Activated gamma-delta T cell treated with Interleukin-2 at 50 U/mL for 16 hours (primary cell): ENCODE data around the gene SNX21.
A peak's percentile ranks its signal among the peaks of the same experiment; 100 is the strongest.
"Not testable (repeated sequence)": the region's sequence is repeated elsewhere in the genome, so short reads cannot be mapped to it uniquely, and the experiment has no call there.

ENCODE experiments used
- DNase-seq: peaks from one replicate; pipeline ENCODE4 v3.0.0-alpha.2; 2020

Gene SNX21

DNA sequence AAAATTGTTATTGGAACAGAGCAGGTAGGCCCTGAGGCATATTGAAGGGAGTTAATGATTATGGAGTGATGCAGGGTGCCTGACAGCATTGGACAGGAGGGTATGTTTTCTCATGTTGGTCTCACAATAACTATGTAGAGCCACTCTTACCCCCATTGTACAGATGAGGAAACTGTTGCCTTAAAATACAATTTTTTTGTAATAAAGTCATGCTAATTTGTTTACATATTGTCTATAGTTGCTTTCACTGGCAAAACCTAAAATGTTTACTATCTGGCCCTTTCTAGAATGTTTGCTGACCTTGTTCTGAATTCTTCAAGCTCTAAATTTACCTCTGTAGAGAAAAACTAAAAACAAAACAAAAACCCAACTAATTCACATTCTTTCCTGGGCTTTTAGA, 17.9 kb downstream of the SNX21 start:
- DNase-seq: no peak

- DNase-seq: no peak
Observed at GRCh38 chr20:45852326-45852725, 18.7 kb downstream of the SNX21 start.

DNA sequence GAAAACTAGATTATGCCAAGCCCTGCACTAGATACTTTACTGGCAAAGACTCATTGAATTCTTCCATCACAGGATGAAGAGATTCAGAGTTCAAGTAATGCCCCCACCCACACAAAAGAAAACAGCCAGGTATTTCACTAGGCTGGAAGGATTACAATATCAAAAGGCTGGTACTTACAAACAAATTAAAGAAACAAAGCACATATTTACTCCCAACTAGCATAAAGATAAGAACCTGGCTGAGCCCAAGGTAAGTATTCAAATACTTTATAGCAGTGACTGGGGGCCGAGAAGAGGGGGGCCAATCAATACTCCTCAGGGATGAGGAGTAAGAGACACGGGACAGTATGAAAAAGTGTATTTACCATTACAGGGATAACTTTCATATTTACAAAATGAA, 19.9 kb downstream of the SNX21 start:
- DNase-seq: no peak

- peak; percentile 95 for DNase-seq
Observed at GRCh38 chr20:45857114-45857881, 23.7 kb downstream of the SNX21 start, which contains the start of the genes ACOT8 and ZSWIM3. Gene ACOT8 (minus strand): TSS chr20:45857392. CDS start chr20:45857315, 77 bp downstream. Gene ZSWIM3 (plus strand): TSS chr20:45857614. CDS start chr20:45857826, 212 bp downstream.

GRCh38 chr20:45857882-45858216, 24.2 kb downstream of the SNX21 start:
- no peak for DNase-seq

GRCh38 chr20:45859916-45860315, 26.3 kb downstream of the SNX21 start:
- DNase-seq: no peak

DNA sequence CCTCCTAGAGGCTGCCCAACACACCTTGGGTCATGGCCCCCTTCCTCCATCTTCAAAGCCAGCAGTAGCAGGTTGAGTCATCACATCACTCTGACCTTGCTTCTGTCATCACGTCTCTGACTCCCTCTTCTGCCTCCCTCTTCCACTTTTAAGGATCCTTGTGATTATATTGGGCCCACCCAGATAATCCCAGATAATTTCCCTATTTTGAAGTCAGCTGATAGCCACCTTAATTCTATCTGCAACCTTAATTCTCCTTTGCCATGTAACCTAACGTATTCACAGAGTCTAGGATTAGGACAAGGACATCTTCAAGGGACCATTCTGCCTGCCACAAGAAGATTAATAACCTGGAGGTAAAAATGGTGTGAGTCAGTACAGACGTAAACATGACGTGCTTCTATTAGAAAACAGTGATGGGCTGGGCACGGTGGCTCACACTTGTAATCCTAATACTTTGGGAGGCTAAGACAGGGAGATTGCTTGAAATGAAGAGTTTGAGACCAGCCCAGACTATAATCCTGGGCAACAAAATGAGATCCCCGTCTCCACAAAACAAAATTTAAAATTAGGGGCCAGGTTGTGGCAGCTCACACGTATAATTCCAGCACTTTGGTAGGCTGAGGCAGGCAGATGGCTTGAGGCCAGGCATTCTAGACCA, 27.1 kb downstream of the SNX21 start:
- no peak for DNase-seq

DNA sequence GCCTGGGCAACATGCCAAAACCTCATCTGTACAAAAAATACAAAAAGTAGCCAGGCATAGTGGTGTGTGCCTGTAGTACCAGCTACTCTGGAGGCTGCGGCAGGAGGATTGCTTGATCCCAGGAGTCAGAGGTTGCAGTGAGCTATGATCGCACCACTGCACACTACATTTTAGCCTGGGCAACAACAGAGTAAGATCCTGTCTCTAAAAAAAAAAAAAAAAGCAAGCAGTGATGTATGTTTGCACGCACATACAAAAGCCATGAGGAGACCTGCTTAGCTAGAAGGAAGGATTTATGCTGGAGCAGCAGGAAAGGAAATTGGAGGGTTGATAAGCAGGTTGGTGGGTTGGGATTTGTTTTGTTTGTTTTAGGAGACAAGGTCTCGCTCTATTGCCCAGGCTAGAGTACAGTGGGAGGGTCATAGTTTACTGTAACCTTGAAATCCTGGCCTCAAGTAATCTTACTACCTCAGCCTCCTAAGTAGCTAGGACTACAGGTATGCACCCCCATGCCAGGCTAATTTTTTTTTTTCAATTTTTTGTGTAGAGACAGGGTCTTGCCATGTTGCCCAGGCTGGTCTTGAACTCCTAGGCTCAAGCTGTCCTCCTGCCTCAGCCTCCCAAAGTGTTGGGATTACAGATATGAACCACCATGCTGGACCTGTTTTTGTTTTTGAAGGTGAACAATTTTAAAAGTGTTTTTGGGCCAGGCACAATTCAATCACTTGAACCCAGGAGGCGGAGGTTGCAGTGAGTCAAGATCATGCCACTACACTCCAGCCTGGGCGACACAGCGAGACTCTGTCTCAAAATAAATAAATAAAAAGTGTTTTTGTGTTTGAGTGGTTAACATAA, 27.8 kb downstream of the SNX21 start:
- no peak for DNase-seq

GRCh38 chr20:45863543-45864470, 30.2 kb downstream of the SNX21 start:
- no peak for DNase-seq

- DNase-seq: no peak
Observed at GRCh38 chr20:45866454-45866853, 32.9 kb downstream of the SNX21 start.

GRCh38 chr20:45867136-45867818, 33.7 kb downstream of the SNX21 start:
- no peak for DNase-seq

GRCh38 chr20:45867819-45868176, 34.2 kb downstream of the SNX21 start:
- no peak for DNase-seq

DNA sequence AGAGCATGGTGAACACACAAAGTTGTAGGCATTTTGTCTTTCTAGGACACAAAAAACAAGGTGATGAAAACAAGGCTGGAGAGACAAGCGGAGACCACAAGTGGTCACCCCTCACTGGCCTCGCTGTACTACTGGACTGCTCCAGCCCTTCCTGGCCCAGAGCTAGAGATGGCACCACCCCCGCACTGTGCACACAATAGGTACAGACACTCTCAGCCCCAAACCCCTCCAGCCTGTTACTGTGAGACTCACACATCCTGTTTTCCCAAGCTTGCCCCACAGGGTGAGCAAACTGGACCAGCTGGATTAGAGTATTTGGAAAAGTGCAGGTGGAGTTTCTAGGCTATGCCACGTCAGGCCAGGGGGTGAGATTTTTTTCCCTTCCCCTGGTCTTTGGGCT, 39.0 kb downstream of the SNX21 start:
- DNase-seq: no peak

GRCh38 chr20:45873409-45874103, 40.0 kb downstream of the SNX21 start:
- no peak for DNase-seq

GRCh38 chr20:45874104-45874481, 40.5 kb downstream of the SNX21 start:
- DNase-seq: not testable (repeated sequence)

DNA sequence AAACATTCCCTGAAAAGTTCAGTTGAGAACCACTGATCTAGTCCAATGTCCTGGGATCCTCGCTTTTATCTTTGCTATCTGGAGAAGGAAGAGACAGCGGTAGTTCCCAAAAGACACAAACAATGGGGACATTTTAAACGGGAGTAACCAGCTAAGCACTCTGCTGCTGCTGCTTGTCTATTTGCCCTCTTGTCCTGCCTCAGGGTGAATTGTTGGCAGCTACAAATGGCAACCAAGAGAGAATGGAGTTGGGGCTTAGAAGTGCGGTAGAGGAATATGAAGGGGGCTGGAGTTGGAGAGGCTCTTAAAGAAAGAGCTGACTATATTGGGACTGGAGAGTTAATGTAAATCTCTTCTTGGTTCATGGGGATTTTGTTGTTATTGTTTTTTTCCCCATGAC, 41.0 kb downstream of the SNX21 start:
- DNase-seq: no peak

- DNase-seq: no peak
Observed at GRCh38 chr20:45878076-45878761, 44.6 kb downstream of the SNX21 start.

DNA sequence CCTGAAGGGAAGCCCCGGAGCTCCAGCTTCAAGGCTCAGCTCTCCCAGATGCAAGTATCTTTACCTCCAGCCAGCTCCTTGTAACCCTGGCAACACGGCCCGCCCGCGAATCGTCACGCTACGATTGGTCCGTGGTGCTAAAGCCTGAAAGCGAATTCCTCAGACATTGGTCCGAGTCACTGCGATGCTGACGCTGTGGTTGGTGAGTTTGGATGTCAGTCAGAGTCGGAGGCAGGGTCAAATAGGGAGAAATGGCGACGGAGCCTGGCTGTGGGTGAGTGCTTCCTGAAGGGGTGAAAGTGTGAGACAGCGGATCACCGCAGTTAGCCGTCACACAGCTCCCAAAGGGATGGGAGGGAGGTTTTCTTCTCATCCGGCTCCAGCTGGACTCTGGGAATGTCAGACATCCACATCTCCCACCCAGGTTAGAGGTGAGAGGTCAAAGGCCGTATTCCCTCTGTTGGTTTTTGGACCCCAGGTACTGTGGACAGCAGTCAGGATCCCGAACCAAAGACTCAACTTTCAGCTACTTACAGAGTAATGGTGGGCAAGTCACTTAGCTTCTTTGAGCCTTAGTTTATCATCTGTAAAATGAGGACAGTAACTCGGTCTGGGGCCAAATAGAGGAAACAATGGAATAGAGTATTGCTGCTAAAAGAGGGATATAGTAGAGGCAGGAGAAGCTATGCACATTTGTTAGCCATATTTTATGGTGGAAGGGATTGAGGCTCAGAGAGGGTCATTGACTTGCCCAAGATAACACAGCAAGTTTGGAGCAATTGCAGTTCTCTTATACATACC, 47.6 kb downstream of the SNX21 start, which contains the start of gene ZSWIM1:
ZSWIM1 (plus strand) TSS at position 240 of the 801 bp plus-strand sequence. CDS start 1,366 bp downstream, outside the sequence.
- DNase-seq: peak; percentile 98

- no peak for DNase-seq
Observed at GRCh38 chr20:45882469-45883099, 49.0 kb downstream of the SNX21 start.
